ENCODE data around the gene SUCLG2. TPM values are rescaled to one million over a fixed set of nuclear protein-coding genes. Genes with fewer than 3 reads are reported as not detected.

The SUCLG2 gene
- polyA plus RNA-seq, 3 donors: 73.4 to 101 (median 79.6) TPM

- no peak for DNase-seq (ENCODE audit: low read depth in 3 of 3, low spot score in 2 of 3)
These were observed 252.5 kb downstream of the SUCLG2 start for GRCh38 chr3:67401921-67402320.

DNA sequence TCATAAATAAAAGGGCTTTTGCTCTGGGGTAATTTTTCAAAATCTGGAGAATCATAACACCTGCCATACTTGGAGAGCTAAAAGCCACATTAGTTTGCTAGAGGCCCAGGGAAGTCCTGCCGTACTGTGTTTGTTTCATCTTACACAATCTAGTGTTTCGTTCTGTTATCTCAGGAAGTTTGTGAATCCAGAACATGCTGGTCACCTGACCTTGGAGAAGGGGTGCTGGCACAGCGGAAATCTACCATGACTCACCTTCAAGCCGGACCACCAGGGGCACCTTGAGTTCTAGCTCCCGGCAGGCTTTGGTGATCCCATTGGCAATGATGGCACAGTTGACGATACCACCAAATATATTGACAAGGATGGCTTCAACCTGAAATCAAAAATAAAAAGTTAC is 253.9 kb downstream of the SUCLG2 start:
- DNase-seq (ENCODE audit: low read depth in 3 of 3, low spot score in 2 of 3): no peak

GRCh38 chr3:67389176-67389575 is 265.2 kb downstream of the SUCLG2 start:
- DNase-seq (ENCODE audit: low read depth in 3 of 3, low spot score in 2 of 3): no peak

DNA sequence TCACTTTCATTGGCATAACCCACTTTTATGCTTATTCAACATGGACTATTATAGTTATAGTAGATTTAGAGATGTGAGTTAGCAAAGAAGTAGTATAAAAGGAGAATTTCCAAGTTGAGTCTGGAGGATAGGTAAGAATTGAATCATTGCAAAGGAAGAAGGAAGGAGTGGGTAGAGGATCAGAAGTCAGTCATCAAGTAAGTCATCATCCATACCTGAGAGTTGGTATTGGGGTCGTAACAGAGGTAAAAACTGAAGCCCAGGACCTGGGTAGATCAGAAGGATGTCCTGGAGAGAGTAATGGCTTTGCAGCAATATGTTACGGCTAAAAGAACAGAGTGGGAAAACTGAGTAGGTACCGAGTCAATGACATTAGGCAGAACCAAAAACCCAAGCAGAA is 265.7 kb downstream of the SUCLG2 start:
- no peak for DNase-seq (ENCODE audit: low read depth in 3 of 3, low spot score in 2 of 3)

- no peak for DNase-seq (ENCODE audit: low read depth in 3 of 3, low spot score in 2 of 3)
These were observed 268.0 kb downstream of the SUCLG2 start for GRCh38 chr3:67386451-67386850.

- DNase-seq (ENCODE audit: low read depth in 3 of 3, low spot score in 2 of 3): no peak
These were observed 269.5 kb downstream of the SUCLG2 start for GRCh38 chr3:67384760-67385397.

- DNase-seq (ENCODE audit: low read depth in 3 of 3, low spot score in 2 of 3): no peak
These were observed 270.4 kb downstream of the SUCLG2 start for GRCh38 chr3:67384016-67384415.

DNA sequence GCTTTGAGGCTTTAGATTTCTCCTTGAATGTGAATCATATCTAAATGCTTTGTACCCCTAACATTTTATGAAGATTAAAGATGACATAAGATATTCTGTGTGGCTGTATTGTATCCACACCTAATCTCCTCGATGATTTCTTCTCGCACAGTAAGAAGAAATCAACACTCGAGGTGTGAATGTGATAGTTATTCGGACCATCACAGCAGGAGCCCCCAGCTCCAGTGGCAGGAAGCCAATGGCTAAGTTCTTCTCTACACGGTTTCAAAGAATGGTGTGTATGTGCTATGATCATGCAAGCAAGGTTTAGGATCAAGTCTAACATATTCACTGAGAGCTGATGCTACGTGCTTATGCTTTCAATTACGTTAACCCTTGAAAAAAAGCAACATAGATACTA is 271.0 kb downstream of the SUCLG2 start:
- DNase-seq (ENCODE audit: low read depth in 3 of 3, low spot score in 2 of 3): no peak

GRCh38 chr3:67382536-67382935 is 271.9 kb downstream of the SUCLG2 start:
- DNase-seq (ENCODE audit: low read depth in 3 of 3, low spot score in 2 of 3): no peak

DNA sequence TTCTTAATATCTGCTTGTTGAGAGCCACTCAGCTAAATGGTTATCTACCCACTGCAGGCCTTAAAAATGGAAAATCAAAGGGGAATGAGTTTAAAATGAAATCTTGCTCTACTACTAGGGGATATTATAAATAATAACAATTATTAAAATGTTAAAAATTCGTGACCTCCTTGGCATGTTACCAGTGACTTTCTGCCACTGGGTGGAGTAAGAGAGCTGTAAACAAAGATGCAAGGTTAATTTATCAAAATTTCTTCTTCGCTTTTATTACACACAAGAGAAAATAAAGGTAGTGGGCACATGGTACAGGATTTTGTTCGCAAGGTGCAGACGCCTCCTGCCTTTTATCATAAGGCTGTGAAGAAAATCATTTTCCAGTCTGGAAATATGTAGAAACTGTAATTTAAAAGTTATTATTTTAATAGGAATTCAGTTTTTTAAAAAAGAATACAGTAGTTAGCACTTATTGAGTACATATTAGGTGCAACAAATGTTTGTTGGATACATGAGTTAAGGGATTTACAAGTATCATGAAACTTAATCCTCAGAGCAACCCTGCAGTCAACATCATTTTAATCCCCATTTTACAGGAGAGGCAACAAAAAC is 272.6 kb downstream of the SUCLG2 start:
- no peak for DNase-seq (ENCODE audit: low read depth in 3 of 3, low spot score in 2 of 3)

GRCh38 chr3:67380118-67380517 is 274.3 kb downstream of the SUCLG2 start:
- no peak for DNase-seq (ENCODE audit: low read depth in 3 of 3, low spot score in 2 of 3)

DNA sequence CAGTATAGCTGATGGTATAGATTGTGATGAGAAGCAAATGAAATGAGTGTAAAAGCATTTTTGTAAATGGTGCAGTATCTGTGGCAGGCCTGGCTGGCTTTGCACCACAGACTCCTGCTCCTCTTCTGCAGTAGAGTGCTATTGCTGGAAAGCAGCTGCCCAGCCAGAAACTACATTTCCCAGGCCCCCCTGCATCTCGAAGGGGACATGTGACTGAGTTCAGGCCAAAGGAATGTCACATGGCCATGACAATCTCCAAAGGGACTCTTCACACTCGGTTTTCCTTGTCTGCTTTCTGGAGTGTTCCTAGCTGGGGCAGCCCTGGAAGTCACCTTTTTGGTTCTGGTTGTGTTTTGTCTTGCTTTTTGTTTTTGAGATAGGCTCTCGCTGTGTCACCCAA is 277.1 kb downstream of the SUCLG2 start:
- DNase-seq (ENCODE audit: low read depth in 3 of 3, low spot score in 2 of 3): no peak

DNA sequence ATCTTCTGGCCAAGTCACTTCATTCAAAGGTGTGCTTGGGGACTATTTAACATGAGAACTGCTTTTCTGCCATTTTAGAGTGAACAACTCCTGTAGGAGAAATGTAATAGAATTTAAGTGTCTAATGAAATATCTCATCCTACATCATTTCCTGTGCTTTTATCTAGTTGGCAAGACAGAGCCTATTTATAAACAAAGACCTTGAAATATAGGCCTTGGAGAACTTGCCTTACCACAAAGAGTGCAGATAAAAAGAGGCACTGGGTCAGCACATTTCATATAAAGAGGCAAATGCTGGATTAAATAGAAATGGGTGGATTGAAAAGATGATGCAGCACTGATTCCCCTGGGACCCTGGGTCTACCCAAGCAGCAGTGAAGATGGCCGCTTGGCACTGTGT is 278.0 kb downstream of the SUCLG2 start:
- no peak for DNase-seq (ENCODE audit: low read depth in 3 of 3, low spot score in 2 of 3)

- DNase-seq (ENCODE audit: low read depth in 3 of 3, low spot score in 2 of 3): no peak
These were observed 278.4 kb downstream of the SUCLG2 start for GRCh38 chr3:67375976-67376375.

DNA sequence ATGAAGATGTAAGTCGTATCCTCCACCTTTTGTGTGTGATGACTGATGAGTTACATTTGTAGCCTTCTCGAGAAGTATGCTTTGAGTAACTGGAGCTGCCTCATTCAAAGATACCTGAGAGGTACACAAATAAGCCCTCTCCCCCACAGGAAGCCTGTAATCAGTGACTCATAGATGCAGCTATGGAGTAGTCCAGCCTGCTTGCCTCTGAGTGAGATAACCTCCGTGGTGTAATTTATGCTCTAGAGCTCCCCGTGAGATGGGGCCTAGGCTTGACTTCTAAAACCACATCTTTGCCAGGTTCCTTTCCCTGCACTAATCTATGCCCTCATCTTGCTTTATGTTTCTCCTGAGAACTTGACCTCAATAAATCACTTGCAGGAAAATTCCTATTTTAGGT is 291.7 kb downstream of the SUCLG2 start:
- no peak for DNase-seq (ENCODE audit: low read depth in 3 of 3, low spot score in 2 of 3)

GRCh38 chr3:67361770-67362169 is 292.6 kb downstream of the SUCLG2 start:
- DNase-seq (ENCODE audit: low read depth in 3 of 3, low spot score in 2 of 3): no peak

DNA sequence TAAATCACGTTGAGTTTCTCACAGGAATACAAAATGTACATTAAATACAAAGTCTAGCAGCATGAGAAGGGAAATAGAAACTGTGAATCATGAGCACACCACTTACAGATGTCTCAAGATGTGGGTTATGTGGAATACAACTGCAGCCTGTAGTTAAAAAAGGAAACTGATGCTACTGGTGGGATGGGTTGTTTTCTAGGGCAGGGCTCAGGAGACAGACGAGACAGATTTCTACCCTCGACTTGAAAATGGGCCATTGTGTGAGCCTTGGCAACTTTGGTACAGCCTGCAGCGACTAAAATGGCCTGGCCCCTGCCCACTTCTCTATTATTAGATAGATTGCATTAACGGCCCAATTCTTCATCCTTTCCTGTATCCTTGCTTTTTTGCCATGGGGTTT is 293.1 kb downstream of the SUCLG2 start:
- DNase-seq (ENCODE audit: low read depth in 3 of 3, low spot score in 2 of 3): no peak

- DNase-seq (ENCODE audit: low read depth in 3 of 3, low spot score in 2 of 3): no peak
These were observed 296.6 kb downstream of the SUCLG2 start for GRCh38 chr3:67357610-67358458.

GRCh38 chr3:67349551-67350174 is 304.7 kb downstream of the SUCLG2 start:
- DNase-seq (ENCODE audit: low read depth in 3 of 3, low spot score in 2 of 3): no peak

GRCh38 chr3:67346081-67346480 is 308.3 kb downstream of the SUCLG2 start:
- no peak for DNase-seq (ENCODE audit: low read depth in 3 of 3, low spot score in 2 of 3)

DNA sequence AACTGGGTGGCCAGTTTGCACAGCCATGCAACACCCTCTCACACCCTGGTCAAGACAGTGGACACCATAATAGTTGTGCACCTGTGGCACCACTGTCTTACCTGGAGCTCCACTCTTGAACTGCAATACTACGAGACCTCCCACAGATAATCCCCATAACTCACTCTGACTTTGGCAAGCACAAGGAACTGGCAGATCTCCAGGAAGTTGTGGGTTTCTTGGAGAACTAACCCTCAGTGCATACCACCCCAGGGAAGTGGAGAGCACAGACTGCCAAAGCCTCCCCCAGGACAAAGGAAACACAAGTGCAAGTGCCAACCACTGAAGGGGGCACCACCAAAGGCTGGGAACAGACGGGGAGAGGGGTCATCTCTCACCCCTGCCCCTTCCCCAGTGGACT is 318.6 kb downstream of the SUCLG2 start:
- no peak for DNase-seq (ENCODE audit: low read depth in 3 of 3, low spot score in 2 of 3)

Measured in right renal cortex interstitium (tissue), 3 donors.